NCI-H1092 treated with DMSO at 0.1 percent for 48 hours (cell line): Measurements from ENCODE around the gene IDUA.
A peak's percentile ranks its signal among the peaks of the same experiment; 100 is the strongest.

Source experiments
- DNase-seq: peaks from one replicate; lab custom pipeline; 2025; lab: John Stamatoyannopoulos, UW

Gene IDUA

GRCh38 chr4:1000686-1001260 lies 13.9 kb downstream of the IDUA start:
- no peak for DNase-seq

- DNase-seq: no peak
Measured at GRCh38 chr4:1001561-1002130, 14.8 kb downstream of the IDUA start.

- DNase-seq: no peak
Measured at GRCh38 chr4:1002131-1002630, 15.3 kb downstream of the IDUA start.

GRCh38 chr4:1002631-1003251 lies 15.9 kb downstream of the IDUA start:
- DNase-seq: no peak

- no peak for DNase-seq
Measured at GRCh38 chr4:1003271-1004070, 16.6 kb downstream of the IDUA start.

GRCh38 chr4:1004071-1004418 lies 17.2 kb downstream of the IDUA start:
- DNase-seq: no peak

GRCh38 chr4:1004557-1005485 lies 18.0 kb downstream of the IDUA start:
- DNase-seq: no peak

GRCh38 chr4:1006856-1007255 lies 20.0 kb downstream of the IDUA start:
- no peak for DNase-seq

GRCh38 chr4:1008840-1009541 lies 22.1 kb downstream of the IDUA start:
- DNase-seq: no peak

- peak; percentile 10 for DNase-seq
Measured at GRCh38 chr4:1009542-1010394, 22.9 kb downstream of the IDUA start.

- no peak for DNase-seq
Measured at GRCh38 chr4:1010395-1011021, 23.7 kb downstream of the IDUA start.

- DNase-seq: no peak
Measured at GRCh38 chr4:1011022-1011665, 24.3 kb downstream of the IDUA start, which contains the start of gene FGFRL1. FGFRL1 (plus strand) TSS chr4:1011626; CDS start chr4:1012486, 860 bp downstream.

GRCh38 chr4:1011666-1012033 lies 24.8 kb downstream of the IDUA start:
- DNase-seq: no peak

GRCh38 chr4:1012034-1012739 lies 25.3 kb downstream of the IDUA start:
- peak; percentile 27 for DNase-seq

- DNase-seq: no peak
Measured at GRCh38 chr4:1013225-1014073, 26.6 kb downstream of the IDUA start.

GRCh38 chr4:1014291-1015167 lies 27.7 kb downstream of the IDUA start:
- DNase-seq: no peak

- DNase-seq: no peak
Measured at GRCh38 chr4:1015179-1015578, 28.3 kb downstream of the IDUA start.
